Measurements from ENCODE around the gene HBD. TPM values are rescaled to one million over a fixed set of nuclear protein-coding genes. Genes with fewer than 3 reads are reported as not detected.

HBD gene
- not detected in 2 replicates for total RNA-seq (2014; rRNA removed; shearing (Covaris generic))

DNA sequence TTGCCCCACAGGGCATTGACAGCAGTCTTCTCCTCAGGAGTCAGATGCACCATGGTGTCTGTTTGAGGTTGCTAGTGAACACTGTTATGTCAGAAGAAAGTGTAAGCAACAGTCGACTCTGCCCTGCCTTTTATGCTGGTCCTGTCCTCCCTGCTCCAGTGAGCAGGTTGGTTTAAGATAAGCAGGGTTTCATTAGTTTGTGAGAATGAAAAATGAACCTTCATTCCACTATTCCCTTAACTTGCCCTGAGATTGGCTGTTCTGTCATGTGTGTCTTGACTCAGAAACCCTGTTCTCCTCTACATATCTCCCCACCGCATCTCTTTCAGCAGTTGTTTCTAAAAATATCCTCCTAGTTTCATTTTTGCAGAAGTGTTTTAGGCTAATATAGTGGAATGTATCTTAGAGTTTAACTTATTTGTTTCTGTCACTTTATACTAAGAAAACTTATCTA is at the start of gene HBD:
Gene HBD (minus strand): TSS at position 103 of the 454 bp plus-strand sequence. CDS start 50 bp downstream, at position 53.
- no peak within 1 kb of the TSS for H3K4me3 ChIP-seq (ENCODE audit: insufficient read depth, low read depth, low read length)
- H3K36me3 ChIP-seq (replicated peaks; ENCODE audit: control insufficient read depth, insufficient read depth, low read length): no peaks in the 10 kb centered on the region
- DNase-seq: no peak
- no peaks in the 10 kb centered on the region for H3K27me3 ChIP-seq (ENCODE audit: control insufficient read depth, insufficient read depth, low read length)

DNA sequence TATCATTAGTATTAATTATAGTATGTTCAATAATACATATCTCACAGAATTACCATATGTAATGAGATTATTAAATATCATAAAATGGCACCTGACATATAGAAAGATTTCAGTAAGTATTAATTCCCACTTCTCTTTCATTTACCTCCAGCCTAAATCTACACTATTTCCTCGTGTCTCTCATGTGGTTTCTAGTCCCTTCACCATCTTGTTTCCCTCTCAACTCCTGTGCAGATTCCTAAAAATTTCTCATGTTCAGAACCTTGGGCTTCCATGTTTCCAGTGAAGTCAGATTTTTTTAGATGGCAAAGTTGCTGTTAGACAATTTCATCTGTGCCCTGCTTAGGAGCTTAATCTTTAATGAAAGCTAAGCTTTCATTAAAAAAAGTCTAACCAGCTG is 49.6 kb upstream of the HBD start:
- Histone ChIP-seq H3K27me3 (ENCODE audit: control insufficient read depth, insufficient read depth, low read length) (no peaks in the 10 kb centered on the region), H3K4me3 (ENCODE audit: insufficient read depth, low read depth, low read length) (no peak overlapping the region), H3K36me3 (replicated peaks; ENCODE audit: control insufficient read depth, insufficient read depth, low read length) (no peaks in the 10 kb centered on the region)
- no peak for DNase-seq

DNA sequence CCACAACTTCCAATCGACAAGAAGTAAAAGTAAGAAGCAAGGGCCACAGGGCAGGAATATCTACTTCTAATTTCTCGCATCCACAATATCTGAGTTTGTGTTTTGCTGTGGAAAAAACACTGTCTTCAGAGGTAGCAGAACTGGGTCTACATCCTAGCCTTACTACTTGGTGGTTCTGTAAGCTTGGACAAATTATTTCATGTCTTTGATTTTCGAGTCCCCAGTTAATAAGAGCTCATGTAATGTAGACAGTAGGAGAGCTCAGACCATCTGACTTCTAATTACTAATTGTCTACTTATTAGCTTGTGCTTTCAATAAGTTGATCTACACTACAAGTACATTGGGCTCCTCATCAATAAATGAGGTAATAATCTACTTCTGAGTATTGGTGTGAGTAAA is 48.8 kb upstream of the HBD start:
- Histone ChIP-seq H3K27me3 (ENCODE audit: control insufficient read depth, insufficient read depth, low read length) (no peaks in the 10 kb centered on the region), H3K36me3 (replicated peaks; ENCODE audit: control insufficient read depth, insufficient read depth, low read length) (no peaks in the 10 kb centered on the region), H3K4me3 (ENCODE audit: insufficient read depth, low read depth, low read length) (no peak overlapping the region)
- DNase-seq: no peak

DNA sequence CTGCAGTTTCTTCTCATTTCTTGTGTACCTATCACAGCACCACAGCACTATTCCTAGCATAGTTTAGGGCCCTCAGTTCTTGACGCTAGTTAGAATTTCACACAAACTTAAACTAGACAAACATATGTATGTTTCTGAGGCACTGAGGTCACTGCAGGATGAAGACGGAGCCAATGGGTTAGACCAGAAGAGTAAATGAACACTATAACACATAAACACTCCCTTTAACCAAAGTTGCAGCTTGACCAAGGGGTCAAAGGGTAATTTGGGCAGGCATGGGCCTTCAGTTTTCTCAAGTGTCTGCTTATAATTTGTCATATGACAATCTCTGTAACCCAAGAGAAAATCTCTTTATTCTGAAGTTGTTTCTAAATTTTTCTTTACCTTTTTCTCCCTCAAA is 48.3 kb upstream of the HBD start:
- Histone ChIP-seq H3K36me3 (replicated peaks; ENCODE audit: control insufficient read depth, insufficient read depth, low read length) (no peaks in the 10 kb centered on the region), H3K27me3 (ENCODE audit: control insufficient read depth, insufficient read depth, low read length) (no peaks in the 10 kb centered on the region), H3K4me3 (ENCODE audit: insufficient read depth, low read depth, low read length) (no peak overlapping the region)
- no peak for DNase-seq

DNA sequence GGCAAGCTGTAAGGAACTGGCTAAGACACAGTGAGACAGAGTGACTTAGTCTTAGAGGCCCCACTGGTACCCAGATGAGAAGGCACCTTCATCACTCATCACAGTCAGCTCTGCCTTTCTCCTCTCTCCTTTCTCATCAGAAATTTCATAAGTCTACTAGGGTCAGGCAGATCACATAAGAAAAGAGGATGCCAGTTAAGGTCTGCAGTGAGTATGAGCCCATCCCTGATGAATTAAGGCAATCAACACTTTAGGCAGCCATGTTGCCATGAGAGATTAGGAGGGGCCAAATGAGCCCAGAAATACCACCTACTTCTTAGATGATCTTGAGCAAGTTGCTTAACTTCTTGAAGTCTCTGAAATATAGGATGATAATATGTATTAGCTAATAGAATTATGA is 47.3 kb upstream of the HBD start:
- Histone ChIP-seq H3K27me3 (ENCODE audit: control insufficient read depth, insufficient read depth, low read length) (no peaks in the 10 kb centered on the region), H3K36me3 (replicated peaks; ENCODE audit: control insufficient read depth, insufficient read depth, low read length) (no peaks in the 10 kb centered on the region), H3K4me3 (ENCODE audit: insufficient read depth, low read depth, low read length) (no peak overlapping the region)
- DNase-seq: no peak

DNA sequence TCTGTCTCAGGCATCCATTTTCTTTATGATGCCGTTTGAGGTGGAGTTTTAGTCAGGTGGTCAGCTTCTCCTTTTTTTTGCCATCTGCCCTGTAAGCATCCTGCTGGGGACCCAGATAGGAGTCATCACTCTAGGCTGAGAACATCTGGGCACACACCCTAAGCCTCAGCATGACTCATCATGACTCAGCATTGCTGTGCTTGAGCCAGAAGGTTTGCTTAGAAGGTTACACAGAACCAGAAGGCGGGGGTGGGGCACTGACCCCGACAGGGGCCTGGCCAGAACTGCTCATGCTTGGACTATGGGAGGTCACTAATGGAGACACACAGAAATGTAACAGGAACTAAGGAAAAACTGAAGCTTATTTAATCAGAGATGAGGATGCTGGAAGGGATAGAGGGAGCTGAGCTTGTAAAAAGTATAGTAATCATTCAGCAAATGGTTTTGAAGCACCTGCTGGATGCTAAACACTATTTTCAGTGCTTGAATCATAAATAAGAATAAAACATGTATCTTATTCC is 46.4 kb upstream of the HBD start:
- DNase-seq: peak; percentile 13
- Histone ChIP-seq H3K4me3 (ENCODE audit: insufficient read depth, low read depth, low read length) (no peak overlapping the region), H3K27me3 (ENCODE audit: control insufficient read depth, insufficient read depth, low read length) (no peaks in the 10 kb centered on the region), H3K36me3 (replicated peaks; ENCODE audit: control insufficient read depth, insufficient read depth, low read length) (no peaks in the 10 kb centered on the region)

DNA sequence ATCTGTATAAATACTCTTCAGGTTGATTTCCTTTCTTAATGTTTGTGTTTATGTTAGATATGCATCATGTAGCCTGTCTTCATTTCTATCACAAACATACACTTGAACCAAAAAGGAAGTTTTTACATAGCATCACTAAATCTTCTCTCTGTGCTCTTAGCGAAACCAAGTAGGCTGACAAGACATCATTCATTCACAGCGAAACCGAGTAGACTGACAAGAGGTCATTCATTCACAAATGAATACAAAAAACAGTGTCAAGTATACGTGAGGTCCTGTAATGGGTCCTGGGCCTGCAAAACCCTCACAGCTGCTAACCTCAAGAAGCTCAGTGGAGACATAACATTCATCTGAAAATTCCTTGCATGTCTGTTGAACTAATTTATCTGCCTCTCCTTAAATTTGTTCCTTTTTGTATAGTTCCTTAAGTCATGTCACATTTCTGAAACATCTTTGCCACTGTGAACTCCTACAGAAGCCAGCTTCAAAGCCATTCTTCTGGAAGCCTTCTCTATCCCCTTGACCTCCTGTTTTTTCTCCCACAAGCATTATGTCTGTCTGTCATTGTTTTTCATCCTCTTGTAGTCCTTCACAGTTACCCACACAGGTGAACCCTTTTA is 45.3 kb upstream of the HBD start:
- no peaks in the 10 kb centered on the region for H3K27me3 ChIP-seq (ENCODE audit: control insufficient read depth, insufficient read depth, low read length)
- DNase-seq: no peak
- H3K36me3 ChIP-seq (replicated peaks; ENCODE audit: control insufficient read depth, insufficient read depth, low read length): no peaks in the 10 kb centered on the region
- H3K4me3 ChIP-seq (ENCODE audit: insufficient read depth, low read depth, low read length): no peak overlapping the region

DNA sequence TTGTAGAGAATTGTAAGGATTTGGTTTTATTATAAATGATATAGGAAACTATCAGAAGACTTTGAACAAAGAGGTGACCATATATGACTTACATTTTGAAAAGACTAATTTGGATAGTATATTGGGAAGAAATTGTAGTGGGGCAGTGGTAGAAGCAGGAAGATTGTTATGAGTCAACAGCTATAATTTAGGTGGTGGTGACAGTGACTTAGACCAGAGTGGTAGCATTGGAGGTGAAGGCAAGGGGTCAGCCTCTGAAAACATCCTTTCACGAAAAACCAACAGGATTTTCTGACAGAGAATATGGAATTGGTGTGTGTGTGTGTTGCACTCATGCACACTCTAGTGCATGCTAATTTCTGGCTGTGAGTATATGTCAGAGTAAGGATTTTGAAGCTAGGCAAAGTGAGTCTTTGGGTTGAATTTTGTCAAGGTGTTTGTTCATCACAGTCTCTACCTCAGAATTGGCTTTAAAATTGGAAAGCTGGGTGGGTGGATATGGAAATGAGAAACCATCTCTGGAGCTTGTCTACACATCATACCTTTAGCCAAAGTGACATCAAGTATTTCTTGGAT is 43.6 kb upstream of the HBD start:
- Histone ChIP-seq H3K4me3 (ENCODE audit: insufficient read depth, low read depth, low read length) (no peak overlapping the region), H3K27me3 (ENCODE audit: control insufficient read depth, insufficient read depth, low read length) (no peaks in the 10 kb centered on the region), H3K36me3 (replicated peaks; ENCODE audit: control insufficient read depth, insufficient read depth, low read length) (no peaks in the 10 kb centered on the region)
- DNase-seq: no peak

DNA sequence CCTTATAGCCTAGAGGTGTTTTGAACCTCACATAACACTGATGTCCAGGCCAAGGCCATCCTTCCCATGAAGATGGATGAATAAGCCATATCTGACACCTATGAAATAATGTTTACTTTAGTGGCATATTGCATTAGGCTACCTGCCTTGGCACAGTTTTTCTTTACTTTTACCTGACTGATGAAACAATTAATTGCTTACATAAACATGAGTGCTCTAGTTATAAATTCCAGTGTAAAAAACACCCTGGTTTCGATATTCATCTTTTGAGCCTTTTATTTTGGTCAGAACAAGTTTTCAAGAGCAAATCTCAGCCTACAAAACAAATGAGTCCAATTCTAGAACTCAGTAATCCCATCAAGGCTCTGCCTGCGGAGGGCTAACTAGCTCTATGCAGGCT is 42.4 kb upstream of the HBD start:
- Histone ChIP-seq H3K36me3 (replicated peaks; ENCODE audit: control insufficient read depth, insufficient read depth, low read length) (no peaks in the 10 kb centered on the region), H3K4me3 (ENCODE audit: insufficient read depth, low read depth, low read length) (no peak overlapping the region), H3K27me3 (ENCODE audit: control insufficient read depth, insufficient read depth, low read length) (no peaks in the 10 kb centered on the region)
- no peak for DNase-seq

DNA sequence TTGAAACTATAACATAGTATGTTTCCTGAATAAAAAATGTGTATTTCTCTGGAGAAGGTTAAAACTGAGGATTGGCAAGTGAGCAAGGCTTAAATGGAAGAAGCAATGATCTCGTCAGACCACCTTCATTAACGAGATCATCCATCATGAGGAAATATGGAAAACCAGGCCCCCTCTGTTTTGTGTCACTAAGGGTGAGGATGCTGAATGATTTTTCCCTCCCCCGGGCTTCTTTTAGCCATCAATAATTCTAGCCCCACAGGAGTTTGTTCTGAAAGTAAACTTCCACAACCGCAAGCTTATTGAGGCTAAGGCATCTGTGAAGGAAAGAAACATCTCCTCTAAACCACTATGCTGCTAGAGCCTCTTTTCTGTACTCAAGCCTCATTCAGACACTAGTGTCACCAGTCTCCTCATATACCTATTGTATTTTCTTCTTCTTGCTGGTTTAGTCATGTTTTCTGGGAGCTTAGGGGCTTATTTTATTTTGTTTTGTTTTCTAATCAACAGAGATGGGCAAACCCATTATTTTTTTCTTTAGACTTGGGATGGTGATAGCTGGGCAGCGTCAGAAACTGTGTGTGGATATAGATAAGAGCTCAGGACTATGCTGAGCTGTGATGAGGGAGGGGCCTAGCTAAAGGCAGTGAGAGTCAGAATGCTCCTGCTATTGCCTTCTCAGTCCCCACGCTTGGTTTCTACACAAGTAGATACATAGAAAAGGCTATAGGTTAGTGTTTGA is 41.3 kb upstream of the HBD start:
- DNase-seq: no peak
- no peaks in the 10 kb centered on the region for H3K27me3 ChIP-seq (ENCODE audit: control insufficient read depth, insufficient read depth, low read length)

DNA sequence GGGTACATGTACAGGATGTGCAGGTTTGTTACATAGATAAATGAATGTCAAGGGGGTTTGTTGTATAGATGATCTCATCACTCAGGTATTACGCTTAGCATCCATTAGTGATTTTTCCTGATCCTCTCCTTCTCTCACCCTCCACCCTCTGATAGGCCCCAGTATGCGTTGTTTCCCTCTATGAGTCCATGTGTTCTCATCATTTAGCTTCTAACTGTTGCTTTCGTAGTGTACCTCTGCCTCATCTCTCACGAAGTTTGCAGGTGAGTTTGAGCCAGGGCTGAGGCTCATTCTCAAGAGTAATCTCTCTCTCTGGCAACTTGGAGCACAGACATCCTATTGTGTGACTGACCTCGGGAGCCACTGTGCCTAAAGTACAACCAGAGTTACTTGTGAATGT is 40.1 kb upstream of the HBD start:
- Histone ChIP-seq H3K36me3 (replicated peaks; ENCODE audit: control insufficient read depth, insufficient read depth, low read length) (no peaks in the 10 kb centered on the region), H3K4me3 (ENCODE audit: insufficient read depth, low read depth, low read length) (no peak overlapping the region), H3K27me3 (ENCODE audit: control insufficient read depth, insufficient read depth, low read length) (no peaks in the 10 kb centered on the region)
- no peak for DNase-seq

More for the DNA sequence above, 41.3 kb upstream of the HBD start:
- Histone ChIP-seq H3K4me3 (ENCODE audit: insufficient read depth, low read depth, low read length) (no peak overlapping the region), H3K36me3 (replicated peaks; ENCODE audit: control insufficient read depth, insufficient read depth, low read length) (no peaks in the 10 kb centered on the region)

DNA sequence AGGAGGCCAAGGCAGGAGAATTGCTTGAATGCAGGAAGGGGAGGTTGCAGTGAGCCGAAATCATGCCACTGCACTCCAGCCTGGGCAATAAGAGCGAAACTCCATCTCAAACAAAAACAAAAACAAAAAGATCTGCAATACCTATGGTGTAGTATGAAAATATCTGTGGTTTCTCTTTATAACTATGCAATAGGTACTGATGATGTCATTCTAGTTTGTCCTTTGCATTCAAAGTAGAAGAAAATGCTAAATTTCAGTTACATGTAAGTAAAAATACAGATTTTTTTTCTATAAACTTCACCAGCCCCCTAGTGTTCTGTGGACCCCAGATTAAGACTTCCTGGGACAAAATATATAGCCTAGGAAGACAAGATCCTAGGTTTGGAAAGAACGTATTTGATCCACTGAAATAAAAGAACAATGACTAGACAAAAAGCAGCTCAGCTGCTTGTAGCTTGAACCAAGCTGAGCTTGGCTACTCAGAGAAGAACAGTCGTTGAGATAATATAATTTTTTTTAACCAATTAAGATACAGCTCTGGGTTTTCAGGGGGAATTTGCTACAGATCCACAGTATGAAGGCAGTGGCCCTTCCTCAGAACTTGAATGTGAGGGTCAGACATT is 38.2 kb upstream of the HBD start:
- H3K4me3 ChIP-seq (ENCODE audit: insufficient read depth, low read depth, low read length): no peak overlapping the region
- H3K27me3 ChIP-seq (ENCODE audit: control insufficient read depth, insufficient read depth, low read length): no peaks in the 10 kb centered on the region
- DNase-seq: no peak
- no peaks in the 10 kb centered on the region for H3K36me3 ChIP-seq (replicated peaks; ENCODE audit: control insufficient read depth, insufficient read depth, low read length)

DNA sequence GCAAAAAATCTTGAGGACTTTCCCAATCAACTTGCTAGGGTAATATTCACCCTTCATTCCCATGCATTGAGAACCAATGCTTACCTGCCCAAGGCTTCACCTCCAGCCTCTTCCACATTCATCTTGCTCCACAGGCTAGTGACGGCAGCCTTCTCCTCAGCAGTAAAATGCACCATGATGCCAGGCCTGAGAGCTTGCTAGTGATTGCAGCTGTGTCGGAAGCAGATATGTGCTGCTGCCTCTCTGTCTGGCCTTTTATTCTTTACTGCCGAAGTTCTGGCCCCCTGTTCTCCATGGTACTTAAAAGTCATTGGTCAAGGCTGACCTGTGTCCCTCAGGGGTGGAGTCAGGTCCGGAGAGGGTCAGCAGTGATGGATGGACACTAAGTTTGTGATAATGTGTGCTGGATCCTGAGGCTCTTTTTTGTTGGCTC is 35.4 kb upstream of the HBD start, which contains the start of gene HBE1:
Gene HBE1 (minus strand): TSS at position 231 of the 433 bp plus-strand sequence. CDS start 55 bp downstream, at position 176.
- DNase-seq: no peak
- no peak within 1 kb of the TSS for H3K4me3 ChIP-seq (ENCODE audit: insufficient read depth, low read depth, low read length)
- H3K36me3 ChIP-seq (replicated peaks; ENCODE audit: control insufficient read depth, insufficient read depth, low read length): no peaks in the 10 kb centered on the region
- no peaks in the 10 kb centered on the region for H3K27me3 ChIP-seq (ENCODE audit: control insufficient read depth, insufficient read depth, low read length)

DNA sequence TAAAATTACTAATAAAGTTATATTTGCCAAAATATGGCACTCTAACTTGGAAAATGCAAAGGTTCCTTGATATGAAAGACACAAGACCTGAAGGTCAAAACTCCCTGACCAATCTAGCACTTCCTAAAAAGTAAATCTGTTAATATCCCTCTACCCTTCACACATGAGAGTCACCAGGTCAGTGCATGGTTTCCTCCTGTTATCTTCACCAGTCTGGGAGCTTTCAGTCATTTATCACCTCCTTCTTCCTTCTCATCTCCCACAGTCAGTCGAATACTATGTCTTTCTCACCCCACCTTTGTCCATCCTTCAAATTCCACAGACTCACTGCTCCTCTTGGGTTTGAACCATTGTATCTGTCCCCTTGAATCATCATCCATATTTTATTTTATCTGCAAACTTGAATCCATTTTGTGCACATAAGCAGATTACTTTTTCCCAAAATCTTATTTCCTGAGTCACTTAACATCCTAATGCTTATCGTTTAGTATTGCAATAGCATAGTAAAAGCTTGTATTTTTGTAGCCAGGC is 32.8 kb upstream of the HBD start:
- no peak for DNase-seq
- Histone ChIP-seq H3K4me3 (ENCODE audit: insufficient read depth, low read depth, low read length) (no peak overlapping the region), H3K27me3 (ENCODE audit: control insufficient read depth, insufficient read depth, low read length) (no peaks in the 10 kb centered on the region)

More for the DNA sequence above, 32.8 kb upstream of the HBD start:
- no peaks in the 10 kb centered on the region for H3K36me3 ChIP-seq (replicated peaks; ENCODE audit: control insufficient read depth, insufficient read depth, low read length)
